DND-41 (cell line): ENCODE data around the gene SCAMP1.

ENCODE experiments used
- ATAC-seq: fragments of 200-7000 bp; cut with Tn5 transposase; 3 replicates; pipeline ENCODE4 v1.9.1; 2021; ENCODE audit warnings: low read depth; ENCODE audit not compliant: insufficient read depth
- DNase-seq: peaks from one replicate; pipeline ENCODE4 v3.0.0-alpha.2; 2020
- H2AFZ ChIP-seq: 2 replicates; pipeline ENCODE4 v1.6.0; 2012; ENCODE audit warnings: low read depth, low read length
- H3K27ac ChIP-seq: 2 replicates; pipeline ENCODE4 v1.5.1; 2012; ENCODE audit warnings: low read length, inconsistent platforms
- H3K27me3 ChIP-seq: fragments of 200-600 bp; sonication (generic); 2 replicates; pipeline ENCODE4 v1.6.0; 2012; ENCODE audit warnings: low read length, mild to moderate bottlenecking, inconsistent platforms; ENCODE audit not compliant: insufficient read depth, poor library complexity
- H3K36me3 ChIP-seq: 2 replicates; pipeline ENCODE4 v1.5.1; 2012; ENCODE audit warnings: low read length, inconsistent platforms; ENCODE audit not compliant: insufficient read depth
- H3K4me1 ChIP-seq: 2 replicates; pipeline ENCODE4 v1.5.1; 2012; ENCODE audit warnings: mild to moderate bottlenecking, low read length; ENCODE audit not compliant: insufficient read depth
- H3K4me2 ChIP-seq: 2 replicates; pipeline ENCODE4 v1.6.0; 2012; ENCODE audit warnings: mild to moderate bottlenecking, moderate library complexity, low read length, inconsistent platforms; ENCODE audit not compliant: insufficient read depth
- H3K4me3 ChIP-seq, 2 experiments: fragments of 200-600 bp in 1 of 2; shearing (Covaris generic) in 1 of 2; 2 replicates each; pipeline ENCODE4 v1.5.1; 2012 to 2016; ENCODE audit warnings: inconsistent platforms in 2 of 2, low read length in 2 of 2, mild to moderate bottlenecking in 2 of 2, low read depth in 1 of 2, moderate library complexity in 1 of 2
- H3K79me2 ChIP-seq: 2 replicates; pipeline ENCODE4 v1.6.0; 2012; ENCODE audit warnings: low read length, inconsistent platforms; ENCODE audit not compliant: insufficient read depth
- H3K9ac ChIP-seq: 2 replicates; pipeline ENCODE4 v1.6.0; 2012; ENCODE audit warnings: low read depth, mild to moderate bottlenecking, inconsistent platforms, low read length, moderate library complexity
- H3K9me3 ChIP-seq: 2 replicates; pipeline ENCODE4 v1.5.1; 2012; ENCODE audit warnings: low read length, moderate library complexity, mild to moderate bottlenecking, inconsistent platforms; ENCODE audit not compliant: insufficient read depth, severe bottlenecking
- H4K20me1 ChIP-seq: 2 replicates; pipeline ENCODE4 v1.6.0; 2012; ENCODE audit warnings: low read length; ENCODE audit not compliant: insufficient read depth
- EZH2 ChIP-seq: IDR thresholded peaks from 3 replicates; pipeline ENCODE4 v1.6.1; 2012; ENCODE audit warnings: borderline replicate concordance, low read depth, mild to moderate bottlenecking, moderate library complexity, low read length, inconsistent platforms; ENCODE audit not compliant: severe bottlenecking
- TF ChIP-seq, protein P1 (sequence below): IDR thresholded peaks from 2 replicates; pipeline ENCODE4 v1.5.1; 2012; ENCODE audit warnings: borderline replicate concordance, low read length, moderate library complexity, mild to moderate bottlenecking; ENCODE audit not compliant: poor library complexity, severe bottlenecking; ENCODE audit errors: extremely low read depth

Gene SCAMP1

GRCh38 chr5:78497573-78498533 lies 137.4 kb downstream of the SCAMP1 start:
- ATAC-seq (no peak), DNase-seq (no peak)
- Histone ChIP-seq H3K27ac (no peak overlapping the region), H3K4me3 (no peak overlapping the region), H3K9me3 (no peaks in the 10 kb centered on the region), H3K4me1 (no peaks in the 10 kb centered on the region), H3K27me3 (peaks cover 4% of the 10 kb centered on the region), H3K36me3 (no peaks in the 10 kb centered on the region), H4K20me1 (no peaks in the 10 kb centered on the region), H2AFZ (no peak overlapping the region), H3K9ac (no peak overlapping the region), H3K79me2 (no peaks in the 10 kb centered on the region), H3K4me2 (no peak overlapping the region)
- TF ChIP-seq, protein P1, sequence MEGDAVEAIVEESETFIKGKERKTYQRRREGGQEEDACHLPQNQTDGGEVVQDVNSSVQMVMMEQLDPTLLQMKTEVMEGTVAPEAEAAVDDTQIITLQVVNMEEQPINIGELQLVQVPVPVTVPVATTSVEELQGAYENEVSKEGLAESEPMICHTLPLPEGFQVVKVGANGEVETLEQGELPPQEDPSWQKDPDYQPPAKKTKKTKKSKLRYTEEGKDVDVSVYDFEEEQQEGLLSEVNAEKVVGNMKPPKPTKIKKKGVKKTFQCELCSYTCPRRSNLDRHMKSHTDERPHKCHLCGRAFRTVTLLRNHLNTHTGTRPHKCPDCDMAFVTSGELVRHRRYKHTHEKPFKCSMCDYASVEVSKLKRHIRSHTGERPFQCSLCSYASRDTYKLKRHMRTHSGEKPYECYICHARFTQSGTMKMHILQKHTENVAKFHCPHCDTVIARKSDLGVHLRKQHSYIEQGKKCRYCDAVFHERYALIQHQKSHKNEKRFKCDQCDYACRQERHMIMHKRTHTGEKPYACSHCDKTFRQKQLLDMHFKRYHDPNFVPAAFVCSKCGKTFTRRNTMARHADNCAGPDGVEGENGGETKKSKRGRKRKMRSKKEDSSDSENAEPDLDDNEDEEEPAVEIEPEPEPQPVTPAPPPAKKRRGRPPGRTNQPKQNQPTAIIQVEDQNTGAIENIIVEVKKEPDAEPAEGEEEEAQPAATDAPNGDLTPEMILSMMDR = no peak
- TF ChIP-seq EZH2 = no peak

DNA sequence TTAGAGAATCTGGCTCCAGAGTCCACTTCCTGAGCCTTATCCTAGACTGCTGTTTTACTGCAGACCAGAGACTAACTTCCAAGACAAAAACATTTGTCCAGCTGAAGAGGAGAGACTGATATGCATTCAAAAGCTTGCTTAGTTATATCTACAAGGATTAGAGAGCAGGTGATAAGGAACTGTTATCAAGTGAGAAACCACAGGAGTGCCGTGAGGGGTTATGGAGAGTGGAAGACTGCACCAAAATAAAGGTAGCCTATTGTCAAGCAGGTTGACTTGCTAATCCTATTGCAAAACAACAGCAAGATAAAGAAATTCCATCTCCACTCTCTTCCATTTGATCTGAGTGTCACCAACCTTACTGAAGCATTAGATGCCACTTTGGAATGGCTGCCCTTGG lies 139.1 kb downstream of the SCAMP1 start:
- no peak for ATAC-seq
- H3K79me2 ChIP-seq = no peaks in the 10 kb centered on the region

GRCh38 chr5:78500028-78500427 lies 139.6 kb downstream of the SCAMP1 start:
- Histone ChIP-seq H2AFZ (no peak overlapping the region), H3K9ac (no peak overlapping the region), H3K27ac (no peak overlapping the region), H3K4me3 (no peak overlapping the region), H3K9me3 (no peaks in the 10 kb centered on the region), H4K20me1 (no peaks in the 10 kb centered on the region), H3K79me2 (no peaks in the 10 kb centered on the region), H3K4me1 (no peaks in the 10 kb centered on the region), H3K36me3 (no peaks in the 10 kb centered on the region), H3K27me3 (peaks cover 4% of the 10 kb centered on the region), H3K4me2 (no peak overlapping the region)
- DNase-seq = no peak
- TF ChIP-seq EZH2 = no peak
- TF ChIP-seq, protein P1 = no peak
- no peak for ATAC-seq

More for the DNA sequence above, 139.1 kb downstream of the SCAMP1 start:
- H4K20me1 ChIP-seq = no peaks in the 10 kb centered on the region
- no peaks in the 10 kb centered on the region for H3K9me3 ChIP-seq
- H3K4me1 ChIP-seq = no peaks in the 10 kb centered on the region
- H3K27ac ChIP-seq = no peak overlapping the region
- H3K36me3 ChIP-seq = no peaks in the 10 kb centered on the region
- TF ChIP-seq EZH2 = no peak
- TF ChIP-seq, protein P1 = no peak
- no peak overlapping the region for H3K9ac ChIP-seq
- no peak for DNase-seq
- H3K4me3 ChIP-seq = no peak overlapping the region
- peaks cover 4% of the 10 kb centered on the region for H3K27me3 ChIP-seq
- no peak overlapping the region for H3K4me2 ChIP-seq
- H2AFZ ChIP-seq = no peak overlapping the region
